Suprapubic skin (tissue), 4 donors: ENCODE measurements around the gene NEK5.

Experiments
- EP300 ChIP-seq: sonication (generic); formaldehyde crosslinking; IDR thresholded peaks from one replicate; pipeline ENCODE4 v1.6.1; 2017; ENCODE audit warnings: antibody characterized with exemption
- POLR2A ChIP-seq, 2 donors: fragments of 450-650 bp; IDR thresholded peaks; one replicate each; pipeline ENCODE4 v1.6.1; 2017; ENCODE audit warnings: antibody characterized with exemption in 2 of 2, mild to moderate bottlenecking in 2 of 2, moderate library complexity in 2 of 2
- POLR2AphosphoS5 ChIP-seq, 3 donors: sonication (generic); formaldehyde crosslinking; IDR thresholded peaks; one replicate each; pipeline ENCODE4 v1.6.1; 2017; ENCODE audit warnings: antibody characterized with exemption in 3 of 3
- TF ChIP-seq, protein P1 (sequence below), 2 donors: fragments of 200-600 bp in 1 of 2; fragments of 450-650 bp in 1 of 2; sonication (generic) in 1 of 2; IDR thresholded peaks; one replicate each; pipeline ENCODE4 v1.5.1; 2016 to 2019; ENCODE audit warnings: antibody characterized with exemption in 2 of 2, mild to moderate bottlenecking in 1 of 2, moderate library complexity in 1 of 2

DNA sequence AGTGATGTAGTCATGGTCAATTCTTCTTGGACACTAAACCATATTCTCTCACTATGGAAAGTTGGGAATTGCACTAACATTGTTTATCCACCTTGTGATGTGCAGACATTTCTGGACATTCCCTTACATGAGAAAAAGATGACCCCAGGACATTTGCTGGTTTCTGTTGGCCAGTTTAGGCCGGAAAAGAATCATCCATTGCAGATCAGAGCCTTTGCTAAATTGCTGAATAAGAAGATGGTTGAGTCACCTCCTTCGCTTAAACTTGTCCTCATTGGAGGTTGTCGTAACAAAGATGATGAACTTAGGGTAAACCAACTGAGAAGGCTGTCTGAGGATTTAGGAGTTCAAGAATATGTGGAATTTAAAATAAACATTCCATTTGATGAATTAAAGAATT is 104.4 kb downstream of the NEK5 start, which contains the start of gene UTP14C:
- TF ChIP-seq, protein P1, sequence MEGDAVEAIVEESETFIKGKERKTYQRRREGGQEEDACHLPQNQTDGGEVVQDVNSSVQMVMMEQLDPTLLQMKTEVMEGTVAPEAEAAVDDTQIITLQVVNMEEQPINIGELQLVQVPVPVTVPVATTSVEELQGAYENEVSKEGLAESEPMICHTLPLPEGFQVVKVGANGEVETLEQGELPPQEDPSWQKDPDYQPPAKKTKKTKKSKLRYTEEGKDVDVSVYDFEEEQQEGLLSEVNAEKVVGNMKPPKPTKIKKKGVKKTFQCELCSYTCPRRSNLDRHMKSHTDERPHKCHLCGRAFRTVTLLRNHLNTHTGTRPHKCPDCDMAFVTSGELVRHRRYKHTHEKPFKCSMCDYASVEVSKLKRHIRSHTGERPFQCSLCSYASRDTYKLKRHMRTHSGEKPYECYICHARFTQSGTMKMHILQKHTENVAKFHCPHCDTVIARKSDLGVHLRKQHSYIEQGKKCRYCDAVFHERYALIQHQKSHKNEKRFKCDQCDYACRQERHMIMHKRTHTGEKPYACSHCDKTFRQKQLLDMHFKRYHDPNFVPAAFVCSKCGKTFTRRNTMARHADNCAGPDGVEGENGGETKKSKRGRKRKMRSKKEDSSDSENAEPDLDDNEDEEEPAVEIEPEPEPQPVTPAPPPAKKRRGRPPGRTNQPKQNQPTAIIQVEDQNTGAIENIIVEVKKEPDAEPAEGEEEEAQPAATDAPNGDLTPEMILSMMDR (IDR thresholded peaks at IDR 0.05) = no peak
- TF ChIP-seq POLR2AphosphoS5 (IDR thresholded peaks at IDR 0.05) (no peak), POLR2A (IDR thresholded peaks at IDR 0.05) (no peak), EP300 (no peak)
